Measurements from ENCODE around the gene FLNA. TPM values are rescaled to one million over a fixed set of nuclear protein-coding genes. Genes with fewer than 3 reads are reported as not detected.

Gene FLNA
- polyA plus RNA-seq, 1 donor from 2014 or later = 84.9 TPM

GRCh38 chrX:154353172-154353843 lies 21.1 kb downstream of the FLNA start:
- H2AFZ ChIP-seq (ENCODE audit: low read depth, low read length) = no peak overlapping the region
- H3K4me2 ChIP-seq (ENCODE audit: low read length) = no peak overlapping the region
- no peak for TF ChIP-seq TAF1 (IDR thresholded peaks at IDR 0.05; ENCODE audit: low read depth)
- TF ChIP-seq MXI1 (conservative IDR thresholded peaks at IDR 0.05; ENCODE audit: poor library complexity, severe bottlenecking) = no peak
- TF ChIP-seq REST (IDR thresholded peaks at IDR 0.05; ENCODE audit: borderline replicate concordance) = no peak
- TF ChIP-seq SMC3 (conservative IDR thresholded peaks at IDR 0.05; ENCODE audit: poor library complexity) = no peak
- no peak for TF ChIP-seq RAD21 (conservative IDR thresholded peaks at IDR 0.05)
- no peak for TF ChIP-seq EP300 (conservative IDR thresholded peaks at IDR 0.05; ENCODE audit: poor library complexity, severe bottlenecking)
- TF ChIP-seq, protein P1, sequence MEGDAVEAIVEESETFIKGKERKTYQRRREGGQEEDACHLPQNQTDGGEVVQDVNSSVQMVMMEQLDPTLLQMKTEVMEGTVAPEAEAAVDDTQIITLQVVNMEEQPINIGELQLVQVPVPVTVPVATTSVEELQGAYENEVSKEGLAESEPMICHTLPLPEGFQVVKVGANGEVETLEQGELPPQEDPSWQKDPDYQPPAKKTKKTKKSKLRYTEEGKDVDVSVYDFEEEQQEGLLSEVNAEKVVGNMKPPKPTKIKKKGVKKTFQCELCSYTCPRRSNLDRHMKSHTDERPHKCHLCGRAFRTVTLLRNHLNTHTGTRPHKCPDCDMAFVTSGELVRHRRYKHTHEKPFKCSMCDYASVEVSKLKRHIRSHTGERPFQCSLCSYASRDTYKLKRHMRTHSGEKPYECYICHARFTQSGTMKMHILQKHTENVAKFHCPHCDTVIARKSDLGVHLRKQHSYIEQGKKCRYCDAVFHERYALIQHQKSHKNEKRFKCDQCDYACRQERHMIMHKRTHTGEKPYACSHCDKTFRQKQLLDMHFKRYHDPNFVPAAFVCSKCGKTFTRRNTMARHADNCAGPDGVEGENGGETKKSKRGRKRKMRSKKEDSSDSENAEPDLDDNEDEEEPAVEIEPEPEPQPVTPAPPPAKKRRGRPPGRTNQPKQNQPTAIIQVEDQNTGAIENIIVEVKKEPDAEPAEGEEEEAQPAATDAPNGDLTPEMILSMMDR (IDR thresholded peaks at IDR 0.05; ENCODE audit: poor library complexity, severe bottlenecking) = no peak
- TF ChIP-seq POLR2AphosphoS5 (IDR thresholded peaks at IDR 0.05) = no peak
- TF ChIP-seq EZH2 (IDR thresholded peaks at IDR 0.05; ENCODE audit: borderline replicate concordance, insufficient read depth, low read length, poor library complexity, severe bottlenecking) = no peak
- no peaks in the 10 kb centered on the region for H3K27me3 ChIP-seq (ENCODE audit: insufficient read depth, low read depth, low read length)
- no peaks in the 10 kb centered on the region for H4K20me1 ChIP-seq (ENCODE audit: insufficient read depth)
- no peaks in the 10 kb centered on the region for H3K9me2 ChIP-seq (ENCODE audit: insufficient read depth, low read length)
- H3K79me2 ChIP-seq (replicated peaks; ENCODE audit: insufficient read depth, low read length) = no peaks in the 10 kb centered on the region
- H3K27ac ChIP-seq (ENCODE audit: low read length) = no peak overlapping the region
- H3K36me3 ChIP-seq (ENCODE audit: insufficient read depth, low read length) = no peaks in the 10 kb centered on the region
- H3K4me3 ChIP-seq (ENCODE audit: low read length) = no peak overlapping the region
- H3K9me3 ChIP-seq (ENCODE audit: low read length) = no peaks in the 10 kb centered on the region
- H3K9ac ChIP-seq (ENCODE audit: low read length) = no peak overlapping the region
- H3F3A ChIP-seq (ENCODE audit: insufficient read depth, low read length, poor library complexity, severe bottlenecking) = no peaks in the 10 kb centered on the region

- TF ChIP-seq, protein P1 (IDR thresholded peaks at IDR 0.05; ENCODE audit: poor library complexity, severe bottlenecking) = no peak
- no peak for TF ChIP-seq TAF1 (IDR thresholded peaks at IDR 0.05; ENCODE audit: low read depth)
- no peak for TF ChIP-seq MXI1 (conservative IDR thresholded peaks at IDR 0.05; ENCODE audit: poor library complexity, severe bottlenecking)
- no peak for TF ChIP-seq RAD21 (conservative IDR thresholded peaks at IDR 0.05)
- TF ChIP-seq EP300 (conservative IDR thresholded peaks at IDR 0.05; ENCODE audit: poor library complexity, severe bottlenecking) = no peak
- no peak for TF ChIP-seq POLR2AphosphoS5 (IDR thresholded peaks at IDR 0.05)
- TF ChIP-seq EZH2 (IDR thresholded peaks at IDR 0.05; ENCODE audit: borderline replicate concordance, insufficient read depth, low read length, poor library complexity, severe bottlenecking) = no peak
- no peak for TF ChIP-seq SMC3 (conservative IDR thresholded peaks at IDR 0.05; ENCODE audit: poor library complexity)
- no peak for TF ChIP-seq REST (IDR thresholded peaks at IDR 0.05; ENCODE audit: borderline replicate concordance)
- no peaks in the 10 kb centered on the region for H3K27me3 ChIP-seq (ENCODE audit: insufficient read depth, low read depth, low read length)
- no peaks in the 10 kb centered on the region for H3K79me2 ChIP-seq (replicated peaks; ENCODE audit: insufficient read depth, low read length)
- H3K9ac ChIP-seq (ENCODE audit: low read length) = no peak overlapping the region
- H3F3A ChIP-seq (ENCODE audit: insufficient read depth, low read length, poor library complexity, severe bottlenecking) = no peaks in the 10 kb centered on the region
- no peak overlapping the region for H3K27ac ChIP-seq (ENCODE audit: low read length)
- H2AFZ ChIP-seq (ENCODE audit: low read depth, low read length) = no peak overlapping the region
- no peak overlapping the region for H3K4me2 ChIP-seq (ENCODE audit: low read length)
- no peak overlapping the region for H3K4me3 ChIP-seq (ENCODE audit: low read length)
- no peaks in the 10 kb centered on the region for H4K20me1 ChIP-seq (ENCODE audit: insufficient read depth)
- no peaks in the 10 kb centered on the region for H3K9me2 ChIP-seq (ENCODE audit: insufficient read depth, low read length)
- no peaks in the 10 kb centered on the region for H3K36me3 ChIP-seq (ENCODE audit: insufficient read depth, low read length)
- no peaks in the 10 kb centered on the region for H3K9me3 ChIP-seq (ENCODE audit: low read length)
These were observed 22.0 kb downstream of the FLNA start for GRCh38 chrX:154352466-154352865.

Measured in neural cell (in vitro differentiated cells).